WTC11 (cell line): ENCODE data around the gene DEDD2. TPM values are rescaled to one million over a fixed set of nuclear protein-coding genes. Genes with fewer than 3 reads are reported as not detected.

Source experiments
- ATAC-seq: fragments of 200-7000 bp; cut with Tn5 transposase; 2 replicates; pipeline ENCODE4 v1.10.0; 2021; ENCODE audit warnings: mild to moderate bottlenecking, moderate library complexity
- CTCF ChIA-PET: fragments of 300-600 bp; sonication (Branson Sonifier 250); formaldehyde crosslinking; loops from one replicate; lab custom pipeline; 2021; ENCODE audit warnings: antibody characterized with exemption; lab: Charles Lee
- POLR2A ChIA-PET: fragments of 350-600 bp; sonication (Branson Sonifier 250); formaldehyde crosslinking; loops from one replicate; lab custom pipeline; 2021; ENCODE audit warnings: antibody characterized with exemption; lab: Charles Lee
- DNase-seq: peaks from one replicate; pipeline ENCODE4 v3.0.0; 2021; ENCODE audit warnings: low spot score
- H3K27ac Mint-ChIP-seq: 2 replicates; pipeline ENCODE4 v1.8.0; 2021; ENCODE audit warnings: mixed read lengths
- H3K27me3 Mint-ChIP-seq: 2 replicates; pipeline ENCODE4 v1.8.0; 2021; ENCODE audit warnings: low read depth, mild to moderate bottlenecking, moderate library complexity, mixed read lengths
- H3K36me3 Mint-ChIP-seq: 2 replicates; pipeline ENCODE4 v1.8.0; 2021; ENCODE audit warnings: mixed read lengths
- H3K4me1 Mint-ChIP-seq: 2 replicates; pipeline ENCODE4 v1.8.0; 2022; ENCODE audit warnings: mixed read lengths
- H3K4me3 Mint-ChIP-seq: 2 replicates; pipeline ENCODE4 v1.8.0; 2021; ENCODE audit warnings: mild to moderate bottlenecking, moderate library complexity, mixed read lengths
- H3K9me3 Mint-ChIP-seq: 2 replicates; pipeline ENCODE4 v1.8.0; 2021; ENCODE audit warnings: mixed read lengths
- CBFB ChIP-seq: sonication (generic); formaldehyde crosslinking; IDR thresholded peaks from 2 replicates; pipeline ENCODE4 v1.8.1; 2022; ENCODE audit warnings: mild to moderate bottlenecking, low read depth, missing genetic modification reagents
- CREB1 ChIP-seq: sonication (generic); formaldehyde crosslinking; IDR thresholded peaks from 2 replicates; pipeline ENCODE4 v1.8.0; 2023; ENCODE audit warnings: mild to moderate bottlenecking, missing genetic modification reagents
- FOXP1 ChIP-seq: sonication (generic); formaldehyde crosslinking; IDR thresholded peaks from 2 replicates; pipeline ENCODE4 v1.8.0; 2022; ENCODE audit warnings: missing genetic modification reagents, mild to moderate bottlenecking, moderate library complexity, borderline replicate concordance
- HMGA2 ChIP-seq: fragments of 250-450 bp; sonication (Bioruptor Pico); IDR thresholded peaks from 2 replicates; pipeline ENCODE4 v1.4.0; 2021; ENCODE audit warnings: mild to moderate bottlenecking, moderate library complexity
- NR2C2 ChIP-seq: sonication (generic); formaldehyde crosslinking; IDR thresholded peaks from 2 replicates; pipeline ENCODE4 v1.8.0; 2022; ENCODE audit warnings: mild to moderate bottlenecking, missing genetic modification reagents
- NR3C1 ChIP-seq: sonication (generic); formaldehyde crosslinking; conservative IDR thresholded peaks from 2 replicates; pipeline ENCODE4 v1.8.1; 2023; ENCODE audit warnings: low read depth, mild to moderate bottlenecking, missing genetic modification reagents
- RELA ChIP-seq: sonication (generic); formaldehyde crosslinking; IDR thresholded peaks from 2 replicates; pipeline ENCODE4 v1.8.1; 2022; ENCODE audit warnings: missing genetic modification reagents, mild to moderate bottlenecking, borderline replicate concordance
- ZNF263 ChIP-seq: sonication (generic); formaldehyde crosslinking; IDR thresholded peaks from 2 replicates; pipeline ENCODE4 v1.8.1; 2022; ENCODE audit warnings: low read depth, mild to moderate bottlenecking, moderate library complexity, missing genetic modification reagents
- ZNF317 ChIP-seq: sonication (generic); formaldehyde crosslinking; IDR thresholded peaks from 2 replicates; pipeline ENCODE4 v1.8.1; 2023; ENCODE audit warnings: low read depth, mild to moderate bottlenecking, moderate library complexity, missing genetic modification reagents, borderline replicate concordance
- ZNF671 ChIP-seq: fragments of 250-450 bp; sonication (Bioruptor Pico); IDR thresholded peaks from 2 replicates; pipeline ENCODE4 v1.8.0; 2021; ENCODE audit warnings: mild to moderate bottlenecking
- total RNA-seq: library from RNA; stranded (reverse); gene quantifications from 3 replicates; pipeline ENCODE4 v1.2.3, GENCODE V29; 2021
- TF ChIP-seq, protein P1 (sequence below): sonication (generic); formaldehyde crosslinking; IDR thresholded peaks from 2 replicates; pipeline ENCODE4 v1.8.1; 2023; ENCODE audit warnings: mild to moderate bottlenecking, missing genetic modification reagents, borderline replicate concordance
- TF ChIP-seq, protein P2 (sequence below): sonication (generic); formaldehyde crosslinking; IDR thresholded peaks from 2 replicates; pipeline ENCODE4 v1.8.1; 2022; ENCODE audit warnings: mild to moderate bottlenecking, moderate library complexity, missing genetic modification reagents
- TF ChIP-seq, protein P3 (sequence below): sonication (generic); formaldehyde crosslinking; IDR thresholded peaks from 2 replicates; pipeline ENCODE4 v1.8.0; 2023; ENCODE audit warnings: missing genetic modification reagents
- TF ChIP-seq, protein P4 (sequence below): sonication (generic); formaldehyde crosslinking; IDR thresholded peaks from 2 replicates; pipeline ENCODE4 v1.8.0; 2022; ENCODE audit warnings: mild to moderate bottlenecking, missing genetic modification reagents
- TF ChIP-seq, protein P5 (sequence below): sonication (generic); formaldehyde crosslinking; IDR thresholded peaks from 2 replicates; pipeline ENCODE4 v1.8.0; 2022; ENCODE audit warnings: mild to moderate bottlenecking, missing genetic modification reagents

DEDD2 gene
- total RNA-seq, 1 experiment from 2014 or later: 37.7 TPM

DNA sequence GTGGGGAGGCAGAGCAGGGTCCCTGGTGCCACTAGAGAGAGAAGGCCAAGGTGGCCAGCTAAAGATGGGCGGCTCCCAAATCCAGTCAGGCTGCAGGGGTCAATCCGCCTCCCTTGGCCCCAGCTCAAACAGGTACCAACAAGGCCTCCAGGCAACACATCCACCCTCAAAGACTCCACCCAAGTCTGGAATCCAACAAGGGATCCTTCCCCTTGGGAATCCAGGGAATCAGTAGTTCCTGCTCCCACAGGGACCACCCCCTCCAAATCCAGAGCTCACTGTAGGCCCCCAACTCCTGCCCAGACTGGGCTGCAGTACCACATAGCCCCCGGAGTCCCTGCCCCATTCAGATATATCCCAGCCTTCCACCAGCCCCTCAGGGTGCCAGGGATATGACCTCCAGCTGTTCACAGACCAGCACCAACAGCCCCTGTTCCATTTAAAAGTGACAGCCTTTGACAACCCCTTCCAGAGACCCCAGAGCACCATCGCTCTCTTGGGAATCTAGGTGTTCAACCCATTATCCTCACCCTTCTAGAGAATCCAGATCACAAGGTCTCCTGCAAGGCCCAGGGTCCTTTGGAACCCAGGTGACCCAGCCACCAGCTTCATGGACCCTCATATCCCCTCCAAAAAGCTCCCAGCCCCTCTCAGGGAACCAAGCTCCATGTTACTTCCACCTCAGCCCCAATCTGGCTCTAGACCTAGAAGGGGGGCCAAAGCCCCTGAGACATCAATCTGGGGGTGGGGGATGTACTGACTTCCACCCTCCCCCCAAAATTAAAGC lies 34.3 kb upstream of the DEDD2 start (continued):
- TF ChIP-seq, protein P1, sequence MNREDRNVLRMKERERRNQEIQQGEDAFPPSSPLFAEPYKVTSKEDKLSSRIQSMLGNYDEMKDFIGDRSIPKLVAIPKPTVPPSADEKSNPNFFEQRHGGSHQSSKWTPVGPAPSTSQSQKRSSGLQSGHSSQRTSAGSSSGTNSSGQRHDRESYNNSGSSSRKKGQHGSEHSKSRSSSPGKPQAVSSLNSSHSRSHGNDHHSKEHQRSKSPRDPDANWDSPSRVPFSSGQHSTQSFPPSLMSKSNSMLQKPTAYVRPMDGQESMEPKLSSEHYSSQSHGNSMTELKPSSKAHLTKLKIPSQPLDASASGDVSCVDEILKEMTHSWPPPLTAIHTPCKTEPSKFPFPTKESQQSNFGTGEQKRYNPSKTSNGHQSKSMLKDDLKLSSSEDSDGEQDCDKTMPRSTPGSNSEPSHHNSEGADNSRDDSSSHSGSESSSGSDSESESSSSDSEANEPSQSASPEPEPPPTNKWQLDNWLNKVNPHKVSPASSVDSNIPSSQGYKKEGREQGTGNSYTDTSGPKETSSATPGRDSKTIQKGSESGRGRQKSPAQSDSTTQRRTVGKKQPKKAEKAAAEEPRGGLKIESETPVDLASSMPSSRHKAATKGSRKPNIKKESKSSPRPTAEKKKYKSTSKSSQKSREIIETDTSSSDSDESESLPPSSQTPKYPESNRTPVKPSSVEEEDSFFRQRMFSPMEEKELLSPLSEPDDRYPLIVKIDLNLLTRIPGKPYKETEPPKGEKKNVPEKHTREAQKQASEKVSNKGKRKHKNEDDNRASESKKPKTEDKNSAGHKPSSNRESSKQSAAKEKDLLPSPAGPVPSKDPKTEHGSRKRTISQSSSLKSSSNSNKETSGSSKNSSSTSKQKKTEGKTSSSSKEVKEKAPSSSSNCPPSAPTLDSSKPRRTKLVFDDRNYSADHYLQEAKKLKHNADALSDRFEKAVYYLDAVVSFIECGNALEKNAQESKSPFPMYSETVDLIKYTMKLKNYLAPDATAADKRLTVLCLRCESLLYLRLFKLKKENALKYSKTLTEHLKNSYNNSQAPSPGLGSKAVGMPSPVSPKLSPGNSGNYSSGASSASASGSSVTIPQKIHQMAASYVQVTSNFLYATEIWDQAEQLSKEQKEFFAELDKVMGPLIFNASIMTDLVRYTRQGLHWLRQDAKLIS (CRISPR knock-in tag): no peak
- no peak for TF ChIP-seq NR3C1 (CRISPR knock-in tag)
- TF ChIP-seq, protein P2, sequence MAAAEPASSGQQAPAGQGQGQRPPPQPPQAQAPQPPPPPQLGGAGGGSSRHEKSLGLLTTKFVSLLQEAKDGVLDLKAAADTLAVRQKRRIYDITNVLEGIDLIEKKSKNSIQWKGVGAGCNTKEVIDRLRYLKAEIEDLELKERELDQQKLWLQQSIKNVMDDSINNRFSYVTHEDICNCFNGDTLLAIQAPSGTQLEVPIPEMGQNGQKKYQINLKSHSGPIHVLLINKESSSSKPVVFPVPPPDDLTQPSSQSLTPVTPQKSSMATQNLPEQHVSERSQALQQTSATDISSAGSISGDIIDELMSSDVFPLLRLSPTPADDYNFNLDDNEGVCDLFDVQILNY (CRISPR knock-in tag): no peak
- no peak for TF ChIP-seq CBFB (CRISPR knock-in tag)
- TF ChIP-seq, protein P3, sequence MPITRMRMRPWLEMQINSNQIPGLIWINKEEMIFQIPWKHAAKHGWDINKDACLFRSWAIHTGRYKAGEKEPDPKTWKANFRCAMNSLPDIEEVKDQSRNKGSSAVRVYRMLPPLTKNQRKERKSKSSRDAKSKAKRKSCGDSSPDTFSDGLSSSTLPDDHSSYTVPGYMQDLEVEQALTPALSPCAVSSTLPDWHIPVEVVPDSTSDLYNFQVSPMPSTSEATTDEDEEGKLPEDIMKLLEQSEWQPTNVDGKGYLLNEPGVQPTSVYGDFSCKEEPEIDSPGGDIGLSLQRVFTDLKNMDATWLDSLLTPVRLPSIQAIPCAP (CRISPR knock-in tag): no peak
- TF ChIP-seq HMGA2 (CRISPR knock-in tag): no peak

DNA sequence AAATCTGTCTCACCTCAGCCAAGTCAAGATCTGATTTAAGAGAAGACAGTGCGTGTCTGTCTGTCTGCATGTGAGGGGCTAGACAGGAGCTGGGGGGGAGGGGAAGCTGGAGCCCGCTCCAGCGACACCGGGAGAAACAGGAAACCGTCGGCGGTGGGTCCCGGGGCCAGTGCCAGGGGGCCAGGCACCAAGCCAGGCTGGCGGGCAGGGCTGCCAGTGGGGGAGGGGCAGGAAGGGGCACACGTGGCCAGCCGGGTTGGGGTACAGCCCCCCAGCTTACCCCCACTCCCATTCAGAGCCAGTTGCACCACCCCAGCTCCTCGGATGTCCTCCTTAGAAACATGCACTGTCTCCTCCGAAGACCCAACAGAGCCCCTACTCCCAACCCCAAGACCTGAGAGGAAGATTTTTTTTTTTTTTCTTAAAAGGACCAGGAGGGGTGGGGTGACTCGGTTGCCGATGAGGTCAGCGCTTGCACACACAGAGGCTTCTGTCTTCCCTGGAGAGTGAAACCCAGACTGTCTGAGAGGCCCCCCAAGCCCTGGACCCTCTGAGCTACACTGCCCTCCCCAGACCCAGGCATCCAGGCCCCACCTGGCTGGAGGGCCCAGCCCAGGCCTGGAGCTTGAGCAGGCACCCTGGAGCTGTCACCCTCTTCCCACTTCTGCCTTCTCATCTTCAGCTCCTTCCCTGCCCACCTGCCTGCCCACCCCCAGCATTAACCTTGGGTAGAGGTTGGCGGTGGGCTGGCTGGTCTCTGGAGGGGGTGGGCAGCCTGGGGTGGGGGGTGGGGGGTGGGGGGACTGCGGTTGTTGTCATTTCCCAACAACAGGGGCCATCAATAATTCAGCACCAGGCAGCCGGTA lies 33.4 kb upstream of the DEDD2 start:
- H3K27me3 Mint-ChIP-seq: no peaks in the 10 kb centered on the region
- no peaks in the 10 kb centered on the region for H3K9me3 Mint-ChIP-seq
- H3K27ac Mint-ChIP-seq: peak overlapping the region; percentile 27; the same call in 1 of the 2 replicates
- H3K4me3 Mint-ChIP-seq: no peak overlapping the region
- DNase-seq: no peak
- CTCF ChIA-PET: interaction anchor here (1.1 to 3.5 kb wide), 4 partner anchors 8 to 118 kb away, joined by 3 to 26 read pairs (median 4); partner anchors contain the start of gene POU2F2
- POLR2A ChIA-PET: interaction anchor here (0.6 to 1.2 kb wide), 3 partner anchors 17 to 57 kb away, joined by 3 to 5 read pairs (median 3); no protein-coding TSS in a partner anchor
- H3K36me3 Mint-ChIP-seq: no peaks in the 10 kb centered on the region
- no peak for ATAC-seq
- TF ChIP-seq ZNF671 (CRISPR knock-in tag) (no peak), RELA (no peak), ZNF317 (CRISPR knock-in tag) (no peak), ZNF263 (CRISPR knock-in tag) (no peak), NR2C2 (CRISPR knock-in tag) (no peak), CREB1 (CRISPR knock-in tag) (no peak), FOXP1 (CRISPR knock-in tag) (no peak)
- TF ChIP-seq, protein P4, sequence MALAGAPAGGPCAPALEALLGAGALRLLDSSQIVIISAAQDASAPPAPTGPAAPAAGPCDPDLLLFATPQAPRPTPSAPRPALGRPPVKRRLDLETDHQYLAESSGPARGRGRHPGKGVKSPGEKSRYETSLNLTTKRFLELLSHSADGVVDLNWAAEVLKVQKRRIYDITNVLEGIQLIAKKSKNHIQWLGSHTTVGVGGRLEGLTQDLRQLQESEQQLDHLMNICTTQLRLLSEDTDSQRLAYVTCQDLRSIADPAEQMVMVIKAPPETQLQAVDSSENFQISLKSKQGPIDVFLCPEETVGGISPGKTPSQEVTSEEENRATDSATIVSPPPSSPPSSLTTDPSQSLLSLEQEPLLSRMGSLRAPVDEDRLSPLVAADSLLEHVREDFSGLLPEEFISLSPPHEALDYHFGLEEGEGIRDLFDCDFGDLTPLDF (CRISPR knock-in tag): no peak
- TF ChIP-seq, protein P5, sequence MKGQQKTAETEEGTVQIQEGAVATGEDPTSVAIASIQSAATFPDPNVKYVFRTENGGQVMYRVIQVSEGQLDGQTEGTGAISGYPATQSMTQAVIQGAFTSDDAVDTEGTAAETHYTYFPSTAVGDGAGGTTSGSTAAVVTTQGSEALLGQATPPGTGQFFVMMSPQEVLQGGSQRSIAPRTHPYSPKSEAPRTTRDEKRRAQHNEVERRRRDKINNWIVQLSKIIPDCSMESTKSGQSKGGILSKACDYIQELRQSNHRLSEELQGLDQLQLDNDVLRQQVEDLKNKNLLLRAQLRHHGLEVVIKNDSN (CRISPR knock-in tag): no peak
- peaks cover 37% of the 10 kb centered on the region for H3K4me1 Mint-ChIP-seq
